Gastrocnemius medialis (tissue), 4 donors: ENCODE data around the gene SLC16A3. TPM values are rescaled to one million over a fixed set of nuclear protein-coding genes. Genes with fewer than 3 reads are reported as not detected.

Experiments used
- ATAC-seq, 2 donors: fragments of 150-250 bp; one replicate each; pipeline ENCODE4 v1.9.1; 2016
- DNase-seq, 2 donors: peaks; one replicate each; pipeline ENCODE4 v3.0.0-alpha.2; 2019
- H3K27ac ChIP-seq, 4 donors: fragments of 200-600 bp; sonication (generic); 1 replicate in 1 of 4; 2 replicates in 3 of 4; pipeline ENCODE4 v1.5.1; 2016 to 2018; ENCODE audit warnings: mild to moderate bottlenecking in 2 of 4, moderate library complexity in 1 of 4
- H3K27me3 ChIP-seq, 3 donors: fragments of 200-600 bp; sonication (generic) in 2 of 3; 1 replicate in 1 of 3; 2 replicates in 2 of 3; pipeline versions ENCODE4 v1.5.1 to v1.6.0; 2016 to 2019; ENCODE audit warnings: mild to moderate bottlenecking in 1 of 3, moderate library complexity in 1 of 3
- H3K36me3 ChIP-seq, 2 donors: fragments of 200-600 bp; sonication (generic) in 1 of 2; one replicate each; pipeline ENCODE4 v1.5.1; 2017 to 2018
- H3K4me1 ChIP-seq, 2 donors: fragments of 200-600 bp; sonication (generic) in 1 of 2; one replicate each; pipeline ENCODE4 v1.5.1; 2016 to 2017; ENCODE audit warnings: mild to moderate bottlenecking in 2 of 2
- H3K4me3 ChIP-seq, 4 donors: fragments of 200-600 bp; sonication (generic) in 3 of 4; 1 replicate in 1 of 4; 2 replicates in 3 of 4; pipeline ENCODE4 v1.5.1; 2016 to 2019; ENCODE audit warnings: mild to moderate bottlenecking in 2 of 4
- H3K9me3 ChIP-seq, 3 donors: fragments of 200-600 bp; sonication (generic) in 2 of 3; 1 replicate in 1 of 3; 2 replicates in 2 of 3; pipeline ENCODE4 v1.5.1; 2016 to 2019
- CTCF ChIP-seq, 5 experiments: fragments of 450-650 bp in 3 of 5; fragments of 200-600 bp in 2 of 5; sonication (generic) in 2 of 5; IDR thresholded peaks in 4 of 5; conservative IDR thresholded peaks in 1 of 5; 1 replicate in 4 of 5; 2 replicates in 1 of 5; pipeline ENCODE4 v1.5.1; 2016 to 2019; ENCODE audit warnings: antibody characterized with exemption in 5 of 5, mild to moderate bottlenecking in 3 of 5, moderate library complexity in 3 of 5
- POLR2A ChIP-seq, 2 donors: fragments of 450-650 bp; IDR thresholded peaks; one replicate each; pipeline ENCODE4 v1.6.1; 2017; ENCODE audit warnings: antibody characterized with exemption in 2 of 2, mild to moderate bottlenecking in 2 of 2, moderate library complexity in 2 of 2
- in situ Hi-C, 4 donors: fragments of 200-750 bp; cut with MboI; loops; one replicate each; pipeline versions ENCODE4 v1.15.0 to v1.8.0; 2017; ENCODE audit warnings: low sequenced_read_pairs in 4 of 4
- intact Hi-C: fragments of 100-400 bp; cut with DNase I; formaldehyde crosslinking; loops from one replicate; pipeline ENCODE4 v1.15.1; 2023; ENCODE audit warnings: low total_unique reads
- total RNA-seq, 4 donors: library from RNA; depleted of rRNA; stranded (reverse); fragments of >200 nt; gene quantifications; one replicate each; pipeline versions ENCODE4 v1.1.0 to v1.2.3, GENCODE V29; 2016

SLC16A3 gene
- total RNA-seq, 4 donors from 2014 or later, result 46.0 to 173 (median 126) TPM

GRCh38 chr17:82247856-82248671 lies 19.2 kb downstream of the SLC16A3 start:
- no peak for TF ChIP-seq CTCF (IDR thresholded peaks at IDR 0.05 in 4 of 5, conservative IDR thresholded peaks at IDR 0.05 in 1 of 5)
- no peak for TF ChIP-seq POLR2A (IDR thresholded peaks at IDR 0.05)
- Histone ChIP-seq H3K27ac (peak overlapping the region; percentile 83 to 98 (median 91)), H3K4me1 (peaks cover 30 to 33% of the 10 kb centered on the region in 2 donors), H3K4me3 (no peak overlapping the region), H3K27me3 (no peaks in the 10 kb centered on the region), H3K9me3 (no peaks in the 10 kb centered on the region), H3K36me3 (peaks cover 9 to 89% of the 10 kb centered on the region in 2 donors)
- ATAC-seq (no peak), DNase-seq (no peak)
- in situ Hi-C loops, result no loop called here
- intact Hi-C loops, result no loop called here

- DNase-seq, result no peak
- peak overlapping the region in 1 of 4 donors; percentile 5 for H3K27ac ChIP-seq
Observed at GRCh38 chr17:82248815-82249674, 20.2 kb downstream of the SLC16A3 start.

GRCh38 chr17:82249896-82250581 lies 21.2 kb downstream of the SLC16A3 start:
- in situ Hi-C loops, result no loop called here
- intact Hi-C loops, result no loop called here
- Histone ChIP-seq H3K4me1 (peaks cover 20 to 25% of the 10 kb centered on the region in 2 donors), H3K4me3 (no peak overlapping the region), H3K27me3 (no peaks in the 10 kb centered on the region), H3K27ac (peak overlapping the region in 1 of 4 donors; percentile 38), H3K9me3 (no peaks in the 10 kb centered on the region), H3K36me3 (peaks cover 9 to 87% of the 10 kb centered on the region in 2 donors)
- TF ChIP-seq CTCF (IDR thresholded peaks at IDR 0.05 in 4 of 5, conservative IDR thresholded peaks at IDR 0.05 in 1 of 5), result no peak
- no peak for TF ChIP-seq POLR2A (IDR thresholded peaks at IDR 0.05)
- no peak for ATAC-seq
- DNase-seq, result no peak

More at GRCh38 chr17:82248815-82249674, 20.2 kb downstream of the SLC16A3 start:
- intact Hi-C loops, result no loop called here
- TF ChIP-seq POLR2A (IDR thresholded peaks at IDR 0.05), result no peak
- no peak for TF ChIP-seq CTCF (IDR thresholded peaks at IDR 0.05 in 4 of 5, conservative IDR thresholded peaks at IDR 0.05 in 1 of 5)
- no peak for ATAC-seq
- Histone ChIP-seq H3K9me3 (no peaks in the 10 kb centered on the region), H3K27me3 (no peaks in the 10 kb centered on the region), H3K4me3 (no peak overlapping the region), H3K36me3 (peaks cover 9 to 93% of the 10 kb centered on the region in 2 donors), H3K4me1 (peaks cover 20 to 25% of the 10 kb centered on the region in 2 donors)
- in situ Hi-C loops, result no loop called here

- no peak for DNase-seq
Observed at GRCh38 chr17:82250868-82251500, 22.1 kb downstream of the SLC16A3 start.

More at GRCh38 chr17:82250868-82251500, 22.1 kb downstream of the SLC16A3 start:
- intact Hi-C loops, result no loop called here
- peaks cover 9 to 87% of the 10 kb centered on the region in 2 donors for H3K36me3 ChIP-seq
- TF ChIP-seq CTCF (IDR thresholded peaks at IDR 0.05 in 4 of 5, conservative IDR thresholded peaks at IDR 0.05 in 1 of 5) (no peak), POLR2A (IDR thresholded peaks at IDR 0.05) (no peak)
- in situ Hi-C loops, result no loop called here
- H3K27ac ChIP-seq, result peak overlapping the region in 2 of 4 donors; percentile 18 to 38
- H3K4me1 ChIP-seq, result peaks cover 17 to 22% of the 10 kb centered on the region in 2 donors
- H3K27me3 ChIP-seq, result no peaks in the 10 kb centered on the region
- H3K9me3 ChIP-seq, result no peaks in the 10 kb centered on the region
- ATAC-seq, result no peak
- no peak overlapping the region for H3K4me3 ChIP-seq
